ENCODE data around the gene LGALS1.

LGALS1 gene

DNA sequence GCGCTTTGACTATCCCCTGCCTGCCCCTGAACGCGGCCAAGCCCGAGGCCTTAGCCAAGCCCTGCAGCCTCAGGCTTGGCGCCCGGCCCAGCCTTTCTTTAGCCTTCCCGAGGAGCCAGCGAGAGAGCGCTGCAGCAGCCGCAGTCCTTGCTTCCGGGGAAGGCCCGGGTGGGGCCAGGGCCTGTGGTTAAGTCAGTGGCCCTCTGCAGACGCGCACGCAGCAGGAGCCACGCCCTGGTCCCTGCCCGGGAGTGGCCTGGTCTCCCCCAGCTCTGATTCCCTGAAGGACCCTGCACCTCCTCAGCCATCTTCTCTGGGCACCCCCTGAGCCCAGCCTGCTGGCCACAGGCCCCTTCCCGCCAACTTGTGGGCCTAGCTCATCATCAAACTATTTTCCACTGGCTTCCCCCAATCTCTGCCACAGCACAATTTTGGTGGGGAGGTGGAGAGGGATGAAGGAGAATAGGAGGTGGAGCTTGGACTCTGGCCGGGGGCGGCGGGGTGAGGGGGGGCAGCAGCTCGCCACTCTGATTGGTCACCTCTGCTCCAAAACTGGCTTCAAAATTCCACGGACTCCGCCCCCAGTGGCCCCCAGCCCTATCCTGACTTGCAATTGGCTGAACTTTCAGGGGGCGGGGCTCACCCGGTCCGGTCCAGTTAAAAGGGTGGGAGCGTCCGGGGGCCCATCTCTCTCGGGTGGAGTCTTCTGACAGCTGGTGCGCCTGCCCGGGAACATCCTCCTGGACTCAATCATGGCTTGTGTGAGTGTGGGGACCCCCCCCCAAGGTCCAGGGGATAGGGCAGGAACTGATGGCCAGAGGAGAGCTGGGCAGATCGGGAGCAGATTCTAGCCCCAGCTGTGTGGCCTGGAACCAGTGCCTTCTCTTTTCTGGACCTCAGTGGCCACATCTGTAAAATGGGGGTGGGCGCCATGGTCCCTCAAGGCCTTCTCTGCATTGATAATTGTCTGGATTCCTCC lies at the start of gene LGALS1:
Gene LGALS1, plus strand, starts transcription at position 686 of the 979 bp plus-strand sequence. Its CDS starts 67 bp downstream, at position 753.
- Mint-ChIP-seq H3K27me3 (ENCODE audit: low read depth) (no peaks in the 10 kb centered on the region), H3K4me1 (peaks cover 29% of the 10 kb centered on the region), H3K4me3 (peak within 1 kb of the TSS; percentile 76 to 91 (median 91)), H3K9me3 (no peaks in the 10 kb centered on the region), H3K36me3 (ENCODE audit: low read depth) (peaks cover 6% of the 10 kb centered on the region), H3K27ac (peak within 1 kb of the TSS; percentile 93 to 100 (median 99))
- TF ChIP-seq, protein P1, sequence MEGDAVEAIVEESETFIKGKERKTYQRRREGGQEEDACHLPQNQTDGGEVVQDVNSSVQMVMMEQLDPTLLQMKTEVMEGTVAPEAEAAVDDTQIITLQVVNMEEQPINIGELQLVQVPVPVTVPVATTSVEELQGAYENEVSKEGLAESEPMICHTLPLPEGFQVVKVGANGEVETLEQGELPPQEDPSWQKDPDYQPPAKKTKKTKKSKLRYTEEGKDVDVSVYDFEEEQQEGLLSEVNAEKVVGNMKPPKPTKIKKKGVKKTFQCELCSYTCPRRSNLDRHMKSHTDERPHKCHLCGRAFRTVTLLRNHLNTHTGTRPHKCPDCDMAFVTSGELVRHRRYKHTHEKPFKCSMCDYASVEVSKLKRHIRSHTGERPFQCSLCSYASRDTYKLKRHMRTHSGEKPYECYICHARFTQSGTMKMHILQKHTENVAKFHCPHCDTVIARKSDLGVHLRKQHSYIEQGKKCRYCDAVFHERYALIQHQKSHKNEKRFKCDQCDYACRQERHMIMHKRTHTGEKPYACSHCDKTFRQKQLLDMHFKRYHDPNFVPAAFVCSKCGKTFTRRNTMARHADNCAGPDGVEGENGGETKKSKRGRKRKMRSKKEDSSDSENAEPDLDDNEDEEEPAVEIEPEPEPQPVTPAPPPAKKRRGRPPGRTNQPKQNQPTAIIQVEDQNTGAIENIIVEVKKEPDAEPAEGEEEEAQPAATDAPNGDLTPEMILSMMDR (IDR thresholded peaks at IDR 0.05; ENCODE audit: unreplicated experiment in 3 of 3) = no peak

DNA sequence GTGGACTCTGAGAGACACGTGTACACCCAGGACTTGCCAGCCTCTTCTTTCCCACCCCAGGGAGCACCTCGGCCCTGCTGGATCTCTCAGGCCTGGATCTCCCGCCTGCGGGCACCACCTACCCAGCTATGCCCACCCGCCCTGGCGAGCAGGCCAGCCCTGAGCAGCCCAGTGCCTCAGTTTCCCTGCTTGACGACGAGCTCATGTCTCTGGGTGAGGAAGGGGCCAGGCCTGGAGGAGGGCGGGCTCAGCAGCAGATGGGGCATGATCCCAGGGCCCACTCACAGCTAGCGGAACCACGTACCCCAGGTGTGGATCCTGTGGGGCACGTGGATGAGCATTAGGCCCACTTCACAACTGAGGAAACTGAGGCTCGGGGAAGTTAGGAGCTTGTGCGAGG lies 49.7 kb upstream of the LGALS1 start:
- Mint-ChIP-seq H3K4me3 (no peak overlapping the region), H3K9me3 (no peaks in the 10 kb centered on the region), H3K27me3 (ENCODE audit: low read depth) (no peaks in the 10 kb centered on the region), H3K27ac (peak overlapping the region in 2 of 3 experiments; percentile 89 to 90), H3K4me1 (peaks cover 37% of the 10 kb centered on the region), H3K36me3 (ENCODE audit: low read depth) (peaks cover 12% of the 10 kb centered on the region)
- TF ChIP-seq, protein P1 (IDR thresholded peaks at IDR 0.05; ENCODE audit: unreplicated experiment in 3 of 3) = no peak

DNA sequence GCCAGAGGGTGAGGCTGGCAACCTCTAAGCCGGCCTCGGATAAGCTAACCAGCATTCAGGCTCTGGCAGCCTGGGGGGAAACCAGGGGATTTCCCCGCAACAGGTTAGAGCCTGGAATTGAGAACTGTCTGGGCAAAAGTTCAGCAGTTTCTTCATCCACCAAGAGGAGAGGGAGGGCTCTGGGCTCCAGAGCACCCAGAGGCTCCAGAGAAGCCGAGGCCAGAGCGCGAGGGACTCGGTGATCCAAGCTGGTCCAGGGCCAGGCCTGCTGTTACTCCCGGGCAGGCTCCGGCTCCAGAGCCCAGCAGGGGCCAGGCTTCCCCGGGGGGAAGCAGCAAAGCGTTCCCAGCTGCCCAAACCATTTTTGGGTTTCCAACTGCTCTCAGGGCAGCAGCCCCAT lies 49.3 kb upstream of the LGALS1 start:
- Mint-ChIP-seq H3K4me3 (peak overlapping the region in 1 of 3 experiments; percentile 27), H3K9me3 (no peaks in the 10 kb centered on the region), H3K36me3 (ENCODE audit: low read depth) (peaks cover 11% of the 10 kb centered on the region), H3K4me1 (peaks cover 39% of the 10 kb centered on the region), H3K27me3 (ENCODE audit: low read depth) (no peaks in the 10 kb centered on the region), H3K27ac (peak overlapping the region in 2 of 3 experiments; percentile 63 to 90)
- TF ChIP-seq, protein P1 (IDR thresholded peaks at IDR 0.05; ENCODE audit: unreplicated experiment in 3 of 3) = no peak

DNA sequence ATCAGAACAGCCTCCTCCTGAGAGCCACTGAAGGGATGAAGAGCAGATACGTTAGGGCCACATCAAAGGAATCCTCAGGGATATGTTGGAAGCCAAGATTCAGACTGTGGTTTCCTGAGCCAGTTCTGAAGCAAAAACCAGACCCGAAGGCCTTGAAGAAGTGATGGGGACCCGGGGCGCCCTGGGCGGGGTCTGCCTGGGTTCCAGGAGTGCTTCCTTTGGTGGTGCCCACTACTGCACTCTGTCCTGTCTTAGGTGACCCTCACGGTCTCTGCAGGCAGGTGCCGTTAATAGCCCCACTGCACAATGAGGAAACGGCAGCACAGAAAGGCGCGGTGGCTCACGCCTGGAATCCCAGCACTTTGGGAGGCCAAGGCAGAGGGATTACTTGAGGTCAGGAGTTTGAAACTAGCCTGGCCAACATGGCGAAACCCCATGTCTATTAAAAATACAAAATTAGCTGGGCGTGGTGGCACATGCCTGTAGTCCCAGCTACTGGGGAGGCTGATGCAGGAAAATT lies 48.8 kb upstream of the LGALS1 start:
- Mint-ChIP-seq H3K27me3 (ENCODE audit: low read depth) (no peaks in the 10 kb centered on the region), H3K9me3 (no peaks in the 10 kb centered on the region), H3K27ac (peak overlapping the region; percentile 78 to 91 (median 90)), H3K36me3 (ENCODE audit: low read depth) (peaks cover 11% of the 10 kb centered on the region), H3K4me1 (peaks cover 42% of the 10 kb centered on the region), H3K4me3 (peak overlapping the region in 1 of 3 experiments; percentile 27)
- TF ChIP-seq, protein P1 (IDR thresholded peaks at IDR 0.05; ENCODE audit: unreplicated experiment in 3 of 3) = no peak

DNA sequence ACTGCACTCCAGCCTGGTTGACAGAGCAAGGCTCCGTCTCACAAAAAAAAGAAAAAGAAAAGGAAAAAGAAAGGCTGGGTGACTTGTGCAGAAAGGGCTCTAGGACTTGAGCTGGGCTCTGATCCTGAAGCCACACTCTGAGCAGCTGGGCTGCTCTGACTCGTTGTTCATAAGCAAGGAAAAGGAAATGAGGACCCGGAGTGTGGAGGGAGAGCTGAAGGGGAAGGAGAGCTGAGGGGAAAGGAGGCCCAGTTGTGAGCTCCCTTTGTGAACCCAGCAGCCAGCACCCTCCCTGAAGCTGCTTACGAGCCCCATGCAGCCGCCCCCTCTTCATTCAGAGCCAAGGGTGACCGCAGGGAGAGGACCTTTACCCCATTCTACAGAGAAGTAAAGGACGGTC lies 48.3 kb upstream of the LGALS1 start:
- H3K27me3 Mint-ChIP-seq (ENCODE audit: low read depth) = no peaks in the 10 kb centered on the region

More for the DNA sequence above, 48.3 kb upstream of the LGALS1 start:
- Mint-ChIP-seq H3K4me3 (no peak overlapping the region), H3K9me3 (no peaks in the 10 kb centered on the region), H3K27ac (peak overlapping the region; percentile 78 to 91 (median 90)), H3K4me1 (peaks cover 47% of the 10 kb centered on the region), H3K36me3 (ENCODE audit: low read depth) (peaks cover 11% of the 10 kb centered on the region)
- TF ChIP-seq, protein P1 (IDR thresholded peaks at IDR 0.05; ENCODE audit: unreplicated experiment in 3 of 3) = no peak

All from nephron (organoid).